GM12873 (cell line): Measurements from ENCODE around the gene WDR27.

ENCODE experiments used
- CTCF ChIP-seq: IDR thresholded peaks from 2 replicates; pipeline ENCODE4 v1.5.1; 2012; ENCODE audit warnings: low read depth, mild to moderate bottlenecking, moderate library complexity, low read length, control low read depth; ENCODE audit not compliant: insufficient read depth; ENCODE audit errors: missing control alignments

WDR27 gene

GRCh38 chr6:169663468-169663867 is 38.4 kb downstream of the WDR27 start:
- TF ChIP-seq CTCF, result no peak

- no peak for TF ChIP-seq CTCF
These were observed 40.5 kb downstream of the WDR27 start for GRCh38 chr6:169661391-169661756.

- TF ChIP-seq CTCF, result no peak
These were observed 41.0 kb downstream of the WDR27 start for GRCh38 chr6:169660751-169661390.

- TF ChIP-seq CTCF, result no peak
These were observed 41.8 kb downstream of the WDR27 start for GRCh38 chr6:169659820-169660610.

- no peak for TF ChIP-seq CTCF
These were observed 44.6 kb downstream of the WDR27 start for GRCh38 chr6:169657284-169657610.

GRCh38 chr6:169656546-169657283 is 45.1 kb downstream of the WDR27 start:
- no peak for TF ChIP-seq CTCF
